HCT116 (cell line): Measurements from ENCODE around the gene KCNC2. TPM values are rescaled to one million over a fixed set of nuclear protein-coding genes. Genes with fewer than 3 reads are reported as not detected.

ENCODE experiments used
- ATAC-seq: fragments of 200-7000 bp; cut with Tn5 transposase; 2 replicates; pipeline ENCODE4 v1.9.1; 2020; ENCODE audit warnings: mild to moderate bottlenecking, moderate library complexity
- BruUV-seq: library from RNA; stranded (reverse); fragments of 400-500 nt; replicated peaks from 2 replicates; lab custom pipeline; 2021; lab: Mats Ljungman, UMichigan
- CTCF ChIA-PET: fragments of 300-600 bp; sonication (Branson Sonifier 250); formaldehyde crosslinking; loops from one replicate; lab custom pipeline; 2021; ENCODE audit warnings: antibody characterized with exemption; lab: Charles Lee
- POLR2A ChIA-PET: fragments of 300-600, 350-600 bp; sonication (Branson Sonifier 250); formaldehyde crosslinking; loops from one replicate; lab custom pipeline; 2021; ENCODE audit warnings: antibody characterized with exemption; lab: Charles Lee
- RAD21 ChIA-PET, 2 experiments: fragments of 300-600 bp; sonication (Branson Sonifier 250); formaldehyde crosslinking; loops; one replicate each; lab custom pipeline; 2023; ENCODE audit warnings: low total read pairs in 2 of 2; ENCODE audit not compliant: uncharacterized antibody in 2 of 2, unreplicated experiment in 2 of 2, low non-redundant PET in 1 of 2; lab: Charles Lee
- DNase-seq: peaks from one replicate; pipeline ENCODE4 v3.0.0-alpha.2; 2010; ENCODE audit warnings: low read depth, low spot score
- H2AFZ ChIP-seq: fragments of 200-600 bp; shearing (Covaris generic), sonication (generic); 2 replicates; pipeline ENCODE4 v1.6.1; 2017; ENCODE audit warnings: low read depth, mixed run types, mixed read lengths, antibody characterized with exemption, low read length; ENCODE audit not compliant: poor library complexity, severe bottlenecking
- H3K27ac ChIP-seq: 2 replicates; pipeline ENCODE4 v1.5.1; 2012; ENCODE audit warnings: low read depth, low read length
- H3K27me3 ChIP-seq: fragments of 200-600 bp; sonication (generic); 2 replicates; pipeline ENCODE4 v1.6.1; 2016; ENCODE audit warnings: mixed run types, low read length, mixed read lengths; ENCODE audit not compliant: insufficient read depth
- H3K36me3 ChIP-seq, 2 experiments: fragments of 200-500 bp in 1 of 2; fragments of 200-600 bp in 1 of 2; sonication (Bioruptor generic) in 1 of 2; sonication (generic) in 1 of 2; 2 replicates each; pipeline versions ENCODE4 v1.5.1 to v1.6.1; 2014 to 2016; ENCODE audit warnings: low read length in 2 of 2, inconsistent platforms in 1 of 2, mixed read lengths in 1 of 2, mixed run types in 1 of 2; ENCODE audit not compliant: insufficient read depth in 2 of 2, control insufficient read depth in 1 of 2
- H3K4me1 ChIP-seq, 2 experiments: fragments of 200-600 bp in 1 of 2; sonication (generic) in 1 of 2; 2 replicates each; pipeline versions ENCODE4 v1.5.1 to v1.6.1; 2012 to 2017; ENCODE audit warnings: low read length in 2 of 2, inconsistent platforms in 1 of 2, mild to moderate bottlenecking in 1 of 2, mixed read lengths in 1 of 2, mixed run types in 1 of 2, moderate library complexity in 1 of 2; ENCODE audit not compliant: insufficient read depth in 2 of 2, control insufficient read depth in 1 of 2
- H3K4me2 ChIP-seq: fragments of 200-600 bp; sonication (generic); 2 replicates; pipeline ENCODE4 v1.6.1; 2017; ENCODE audit warnings: mixed run types, low read length, mixed read lengths
- H3K4me3 ChIP-seq, 2 experiments: fragments of 200-600 bp in 1 of 2; sonication (generic) in 1 of 2; replicated peaks in 1 of 2; 2 replicates each; pipeline ENCODE4 v1.5.1; 2011 to 2016; ENCODE audit warnings: low read length in 2 of 2, control low read depth in 1 of 2, low read depth in 1 of 2, mild to moderate bottlenecking in 1 of 2, mixed read lengths in 1 of 2, mixed run types in 1 of 2
- H3K79me2 ChIP-seq: fragments of 200-600 bp; sonication (generic); 2 replicates; pipeline ENCODE4 v1.6.1; 2017; ENCODE audit warnings: mild to moderate bottlenecking, mixed run types, low read length, moderate library complexity, mixed read lengths; ENCODE audit not compliant: insufficient read depth
- H3K9ac ChIP-seq: fragments of 200-600 bp; sonication (generic); 2 replicates; pipeline ENCODE4 v1.6.1; 2016; ENCODE audit warnings: low read length, mixed read lengths
- H3K9me2 ChIP-seq: fragments of 200-600 bp; sonication (generic), shearing (Covaris generic); 2 replicates; pipeline ENCODE4 v1.6.1; 2017; ENCODE audit warnings: mixed run types, mild to moderate bottlenecking, moderate library complexity; ENCODE audit not compliant: insufficient read depth
- H3K9me3 ChIP-seq, 2 experiments: fragments of 200-500 bp in 1 of 2; fragments of 200-600 bp in 1 of 2; sonication (Bioruptor generic) in 1 of 2; sonication (generic) in 1 of 2; 2 replicates each; pipeline ENCODE4 v1.6.1; 2014 to 2017; ENCODE audit warnings: low read length in 2 of 2, mixed read lengths in 2 of 2, inconsistent platforms in 1 of 2, low read depth in 1 of 2, mild to moderate bottlenecking in 1 of 2, mixed run types in 1 of 2, moderate library complexity in 1 of 2; ENCODE audit not compliant: control insufficient read depth in 1 of 2, insufficient read depth in 1 of 2
- H4K20me1 ChIP-seq: fragments of 200-600 bp; sonication (generic), shearing (Covaris generic); 2 replicates; pipeline ENCODE4 v1.6.1; 2017; ENCODE audit warnings: mixed run types, mild to moderate bottlenecking, moderate library complexity; ENCODE audit not compliant: insufficient read depth
- ATF3 ChIP-seq: IDR thresholded peaks from 2 replicates; pipeline ENCODE4 v1.6.1; 2012
- CBX3 ChIP-seq: IDR thresholded peaks from 2 replicates; pipeline ENCODE4 v1.6.1; 2012; ENCODE audit warnings: low read depth
- CTCF ChIP-seq, 3 experiments: fragments of 200-600 bp in 1 of 3; sonication (generic) in 1 of 3; IDR thresholded peaks in 2 of 3; conservative IDR thresholded peaks in 1 of 3; 2 replicates each; pipeline ENCODE4 v1.5.1; 2012 to 2017; ENCODE audit warnings: low read depth in 2 of 3, low read length in 2 of 3, antibody characterized with exemption in 1 of 3, borderline replicate concordance in 1 of 3, control low read depth in 1 of 3, mild to moderate bottlenecking in 1 of 3, mixed read lengths in 1 of 3, mixed run types in 1 of 3, moderate library complexity in 1 of 3; ENCODE audit not compliant: insufficient read depth in 1 of 3
- EZH2phosphoT487 ChIP-seq: fragments of 200-600 bp; IDR thresholded peaks from 2 replicates; pipeline ENCODE4 v1.6.1; 2018; ENCODE audit warnings: antibody characterized with exemption, borderline replicate concordance
- JUND ChIP-seq: IDR thresholded peaks from 2 replicates; pipeline ENCODE4 v1.6.1; 2012
- POLR2A ChIP-seq: IDR thresholded peaks from 2 replicates; pipeline ENCODE4 v1.7.0; 2011; ENCODE audit warnings: borderline replicate concordance; ENCODE audit not compliant: insufficient read depth, insufficient read length; ENCODE audit errors: extremely low read depth
- SIN3A ChIP-seq: IDR thresholded peaks from 2 replicates; pipeline ENCODE4 v1.6.1; 2012; ENCODE audit warnings: low read depth
- TCF7L2 ChIP-seq: IDR thresholded peaks from 2 replicates; pipeline ENCODE4 v1.7.0; 2011; ENCODE audit warnings: borderline replicate concordance, inconsistent platforms; ENCODE audit not compliant: insufficient read depth, insufficient read length; ENCODE audit errors: extremely low read depth
- ZNF274 ChIP-seq: fragments of 200-500 bp; sonication (Bioruptor generic); IDR thresholded peaks from 2 replicates; pipeline ENCODE4 v1.6.1; 2014; ENCODE audit warnings: mild to moderate bottlenecking, low read depth, low read length, inconsistent platforms
- intact Hi-C: fragments of 100-400 bp; cut with micrococcal nuclease; formaldehyde crosslinking; loops from 2 replicates; pipeline ENCODE4 v1.10.0; 2022
- total RNA-seq: library from RNA; stranded (reverse); gene quantifications from one replicate; pipeline ENCODE4 v1.2.1, GENCODE V29; 2021; ENCODE audit not compliant: unreplicated experiment

Gene KCNC2
- total RNA-seq, 1 experiment from 2014 or later: not detected

- TF ChIP-seq JUND: no peak
Measured at GRCh38 chr12:75120311-75120711, 89.3 kb downstream of the KCNC2 start (continued).

- Histone ChIP-seq H2AFZ (peak overlapping the region; percentile 14), H3K36me3 (no peaks in the 10 kb centered on the region), H3K4me1 (no peaks in the 10 kb centered on the region), H3K27me3 (no peaks in the 10 kb centered on the region), H3K4me2 (no peak overlapping the region), H4K20me1 (no peaks in the 10 kb centered on the region), H3K9ac (no peak overlapping the region), H3K9me2 (no peaks in the 10 kb centered on the region), H3K9me3 (no peaks in the 10 kb centered on the region), H3K27ac (no peak overlapping the region), H3K4me3 (no peak overlapping the region), H3K79me2 (no peaks in the 10 kb centered on the region)
- no peak for ATAC-seq
- ChIA-PET CTCF (no interaction called here), POLR2A (no interaction called here), RAD21 (no interaction called here)
- no peak for TF ChIP-seq JUND
- TF ChIP-seq CTCF (IDR thresholded peaks at IDR 0.05 in 2 of 3, conservative IDR thresholded peaks at IDR 0.05 in 1 of 3; ENCODE audit: borderline replicate concordance in 1 of 3, insufficient read depth in 1 of 3, low read depth in 2 of 3, low read length in 2 of 3): no peak
- TF ChIP-seq CBX3: no peak
- no peak for TF ChIP-seq ZNF274
- TF ChIP-seq EZH2phosphoT487: no peak
- TF ChIP-seq POLR2A: no peak
- TF ChIP-seq ATF3: no peak
- TF ChIP-seq SIN3A: no peak
- TF ChIP-seq TCF7L2: no peak
- intact Hi-C loops: no loop called here
- no TSS peak for BruUV-seq
- DNase-seq: no peak
Measured at GRCh38 chr12:75116646-75117198, 92.9 kb downstream of the KCNC2 start.
